Muscle layer of duodenum (tissue), 2 donors: Measurements from ENCODE around the gene BROX.

Experiments
- H3K27ac ChIP-seq: one replicate; pipeline ENCODE4 v1.7.0; 2013; ENCODE audit warnings: mild to moderate bottlenecking, low read length
- H3K27me3 ChIP-seq: one replicate; pipeline ENCODE4 v1.7.0; 2013; ENCODE audit warnings: low read depth, mild to moderate bottlenecking, control low read depth, low read length
- H3K36me3 ChIP-seq, 2 donors: one replicate each; pipeline ENCODE4 v1.7.0; 2013; ENCODE audit warnings: low read length in 2 of 2, control low read depth in 1 of 2, mild to moderate bottlenecking in 1 of 2; ENCODE audit not compliant: insufficient read depth in 2 of 2, control insufficient read depth in 1 of 2
- H3K4me1 ChIP-seq, 2 donors: one replicate each; pipeline ENCODE4 v1.7.0; 2013; ENCODE audit warnings: low read length in 2 of 2, mild to moderate bottlenecking in 2 of 2, control low read depth in 1 of 2, moderate library complexity in 1 of 2; ENCODE audit not compliant: insufficient read depth in 2 of 2, control insufficient read depth in 1 of 2
- H3K4me3 ChIP-seq, 2 donors: one replicate each; pipeline ENCODE4 v1.7.0; 2013; ENCODE audit warnings: low read length in 2 of 2, low read depth in 1 of 2, mild to moderate bottlenecking in 1 of 2
- H3K9me3 ChIP-seq, 2 donors: one replicate each; pipeline ENCODE4 v1.7.0; 2013; ENCODE audit warnings: low read length in 2 of 2, control low read depth in 1 of 2, mild to moderate bottlenecking in 1 of 2; ENCODE audit not compliant: control insufficient read depth in 1 of 2
- donor health status: healthy.

The BROX gene

DNA sequence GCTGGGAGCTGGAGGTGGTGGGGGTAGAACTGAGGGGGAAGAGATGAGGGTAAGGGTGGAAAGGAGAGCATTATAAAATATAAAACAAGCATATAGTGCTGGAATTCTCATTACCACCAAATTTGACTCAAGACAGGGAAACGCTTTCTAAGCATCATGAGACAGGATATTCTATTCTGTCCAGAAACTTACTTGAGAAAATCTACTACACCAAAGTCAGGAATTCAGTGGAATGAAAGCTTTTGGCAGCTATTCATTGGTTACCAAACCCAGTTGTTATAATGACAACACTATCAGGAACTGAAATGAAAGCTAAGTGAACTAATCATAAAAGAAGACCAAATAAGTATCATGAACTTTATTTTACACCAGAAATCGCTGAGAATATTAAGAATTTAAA, 14.5 kb upstream of the BROX start:
- no peaks in the 10 kb centered on the region for H3K4me1 ChIP-seq
- H3K27me3 ChIP-seq, result no peaks in the 10 kb centered on the region
- no peak overlapping the region for H3K27ac ChIP-seq
- H3K36me3 ChIP-seq, result peaks cover 0 to 8% of the 10 kb centered on the region in 2 donors
- no peaks in the 10 kb centered on the region for H3K9me3 ChIP-seq
- H3K4me3 ChIP-seq, result no peak overlapping the region

DNA sequence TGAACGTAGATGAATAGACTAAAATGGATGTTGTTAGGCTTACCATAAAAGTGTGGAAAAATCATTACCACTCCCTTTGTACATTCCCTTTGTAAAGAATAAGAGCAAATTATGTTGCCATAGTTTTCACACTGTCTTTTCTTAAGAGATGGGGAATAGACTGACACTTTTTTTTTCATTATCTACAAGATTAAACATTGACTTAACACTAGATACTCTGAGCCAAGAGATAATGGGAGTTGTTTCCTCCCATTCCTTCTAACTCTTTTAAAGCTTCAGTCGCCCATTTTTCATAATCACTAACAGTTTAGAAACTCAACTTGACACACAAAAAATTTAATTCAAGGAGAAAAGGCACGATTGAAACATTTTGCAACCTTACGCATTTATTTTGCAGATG, 10.2 kb upstream of the BROX start:
- no peaks in the 10 kb centered on the region for H3K4me1 ChIP-seq
- no peaks in the 10 kb centered on the region for H3K27me3 ChIP-seq
- peaks cover 0 to 8% of the 10 kb centered on the region in 2 donors for H3K36me3 ChIP-seq
- H3K27ac ChIP-seq, result no peak overlapping the region
- no peaks in the 10 kb centered on the region for H3K9me3 ChIP-seq
- H3K4me3 ChIP-seq, result no peak overlapping the region

DNA sequence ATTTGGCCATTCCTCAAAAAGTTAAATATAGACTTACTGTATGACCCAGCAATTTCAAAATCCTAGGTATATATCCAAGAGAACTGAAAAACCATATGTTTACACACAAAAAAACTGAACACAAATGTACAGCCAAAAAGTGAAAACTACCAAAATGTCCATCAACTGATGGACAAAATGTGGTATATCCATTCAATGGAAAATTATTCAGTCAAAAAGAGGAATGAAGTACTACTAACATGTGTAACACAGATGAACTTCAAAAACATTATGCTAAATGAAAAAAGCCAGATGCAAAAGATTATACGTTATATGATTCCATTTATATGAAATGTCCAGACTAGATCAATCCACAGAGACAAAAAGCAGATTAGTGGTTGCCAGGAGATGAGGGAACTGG, 8.1 kb upstream of the BROX start:
- H3K4me3 ChIP-seq, result no peak overlapping the region
- peaks cover 0 to 8% of the 10 kb centered on the region in 2 donors for H3K36me3 ChIP-seq
- no peaks in the 10 kb centered on the region for H3K27me3 ChIP-seq
- no peak overlapping the region for H3K27ac ChIP-seq
- no peaks in the 10 kb centered on the region for H3K4me1 ChIP-seq
- no peaks in the 10 kb centered on the region for H3K9me3 ChIP-seq

DNA sequence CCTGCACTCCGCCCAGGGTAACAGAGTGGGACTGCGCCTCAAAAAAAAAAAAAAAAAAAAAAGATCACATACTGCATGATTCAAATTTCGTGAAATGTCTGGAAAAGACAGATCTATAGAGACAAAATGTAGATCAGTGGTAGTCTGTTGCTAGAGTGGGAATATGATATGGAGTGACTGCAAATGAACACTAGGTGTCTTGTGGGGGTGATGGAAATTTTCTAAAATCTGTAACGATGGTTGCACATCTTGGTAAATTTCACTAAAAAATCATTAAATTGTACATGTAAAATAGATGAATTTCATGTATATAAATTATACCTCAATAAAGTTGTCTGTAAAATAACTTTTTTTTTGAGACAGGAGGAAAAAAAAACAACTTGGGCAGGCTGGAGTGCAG, 5.5 kb upstream of the BROX start:
- H3K27ac ChIP-seq, result no peak overlapping the region

DNA sequence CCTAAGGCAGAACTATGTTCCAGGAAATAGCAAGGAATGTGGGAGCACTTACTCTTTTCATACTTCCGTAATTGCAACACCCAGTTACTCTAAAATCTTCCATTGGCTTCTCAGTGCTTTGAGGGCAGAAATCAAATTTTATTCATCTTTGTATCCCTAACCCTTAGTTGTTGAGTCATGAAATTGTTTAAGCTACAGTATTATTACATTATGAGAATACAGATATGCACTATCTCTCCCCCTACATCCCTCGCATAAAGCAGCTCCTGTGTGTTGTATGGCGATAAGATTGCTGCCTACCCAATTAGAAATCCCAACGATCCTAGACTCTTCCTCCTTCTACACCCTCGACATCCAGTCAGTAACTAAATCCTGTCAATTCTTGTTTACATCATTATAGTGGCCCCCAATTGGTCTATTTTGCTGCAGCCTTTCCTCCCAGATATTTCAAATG, 2.6 kb upstream of the BROX start:
- peaks cover 0 to 23% of the 10 kb centered on the region in 2 donors for H3K4me1 ChIP-seq
- H3K36me3 ChIP-seq, result peaks cover 0 to 7% of the 10 kb centered on the region in 2 donors
- H3K27me3 ChIP-seq, result no peaks in the 10 kb centered on the region
- H3K27ac ChIP-seq, result no peak overlapping the region
- no peak overlapping the region for H3K4me3 ChIP-seq
- no peaks in the 10 kb centered on the region for H3K9me3 ChIP-seq

More for the DNA sequence above, 5.5 kb upstream of the BROX start:
- Histone ChIP-seq H3K4me1 (peaks cover 0 to 12% of the 10 kb centered on the region in 2 donors), H3K4me3 (no peak overlapping the region), H3K27me3 (no peaks in the 10 kb centered on the region), H3K36me3 (peaks cover 0 to 8% of the 10 kb centered on the region in 2 donors), H3K9me3 (no peaks in the 10 kb centered on the region)

DNA sequence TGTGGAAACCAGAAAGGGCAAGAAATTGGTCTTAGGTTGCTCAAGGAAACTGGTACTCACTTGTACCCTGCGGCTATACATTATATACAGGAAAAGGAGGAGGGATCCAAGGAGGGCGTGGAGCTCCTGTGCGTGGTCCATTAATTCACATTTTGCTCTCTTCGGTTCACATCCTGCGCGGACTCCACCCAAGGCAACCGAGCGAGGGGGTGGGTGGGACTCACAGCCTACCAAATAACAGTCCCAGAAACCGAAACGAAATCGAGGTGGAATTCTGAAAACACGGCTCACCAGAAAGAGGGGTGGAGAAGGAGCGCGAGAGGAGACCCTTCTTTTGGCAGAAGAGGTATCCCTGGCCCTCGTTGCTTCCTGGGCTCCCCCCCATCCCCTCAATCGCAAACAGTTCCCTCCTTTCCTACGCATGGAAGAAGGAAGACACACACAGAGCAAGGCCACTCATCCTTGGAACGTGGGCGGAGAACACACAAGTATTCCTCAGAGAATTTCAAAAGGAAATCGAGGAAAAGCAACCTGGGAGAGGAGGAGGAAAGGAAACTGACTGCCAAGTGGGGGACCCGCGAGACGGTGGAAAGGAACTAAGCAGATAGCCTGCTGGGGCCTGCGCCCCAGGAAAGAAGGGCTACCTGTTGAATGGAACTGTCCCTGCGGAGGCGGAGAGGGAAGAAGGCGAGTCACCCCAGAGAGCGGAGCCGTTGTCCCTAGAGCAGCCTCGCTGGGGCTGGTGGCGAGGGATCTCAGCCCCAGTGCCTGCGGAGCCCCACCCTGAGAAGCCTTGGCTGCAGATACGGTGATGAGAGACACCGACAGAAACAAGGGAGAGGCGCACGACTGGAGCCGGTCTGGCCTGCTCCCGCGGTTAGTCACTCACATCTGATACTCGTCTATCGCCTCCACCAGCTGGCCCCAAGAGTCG, 778 bp upstream of the BROX start:
- no peaks in the 10 kb centered on the region for H3K27me3 ChIP-seq
- H3K4me1 ChIP-seq, result peaks cover 0 to 23% of the 10 kb centered on the region in 2 donors
- peaks cover 4 to 12% of the 10 kb centered on the region in 2 donors for H3K36me3 ChIP-seq
- no peaks in the 10 kb centered on the region for H3K9me3 ChIP-seq
- peak overlapping the region; percentile 97 for H3K27ac ChIP-seq
- H3K4me3 ChIP-seq, result peak overlapping the region; percentile 89 to 99

DNA sequence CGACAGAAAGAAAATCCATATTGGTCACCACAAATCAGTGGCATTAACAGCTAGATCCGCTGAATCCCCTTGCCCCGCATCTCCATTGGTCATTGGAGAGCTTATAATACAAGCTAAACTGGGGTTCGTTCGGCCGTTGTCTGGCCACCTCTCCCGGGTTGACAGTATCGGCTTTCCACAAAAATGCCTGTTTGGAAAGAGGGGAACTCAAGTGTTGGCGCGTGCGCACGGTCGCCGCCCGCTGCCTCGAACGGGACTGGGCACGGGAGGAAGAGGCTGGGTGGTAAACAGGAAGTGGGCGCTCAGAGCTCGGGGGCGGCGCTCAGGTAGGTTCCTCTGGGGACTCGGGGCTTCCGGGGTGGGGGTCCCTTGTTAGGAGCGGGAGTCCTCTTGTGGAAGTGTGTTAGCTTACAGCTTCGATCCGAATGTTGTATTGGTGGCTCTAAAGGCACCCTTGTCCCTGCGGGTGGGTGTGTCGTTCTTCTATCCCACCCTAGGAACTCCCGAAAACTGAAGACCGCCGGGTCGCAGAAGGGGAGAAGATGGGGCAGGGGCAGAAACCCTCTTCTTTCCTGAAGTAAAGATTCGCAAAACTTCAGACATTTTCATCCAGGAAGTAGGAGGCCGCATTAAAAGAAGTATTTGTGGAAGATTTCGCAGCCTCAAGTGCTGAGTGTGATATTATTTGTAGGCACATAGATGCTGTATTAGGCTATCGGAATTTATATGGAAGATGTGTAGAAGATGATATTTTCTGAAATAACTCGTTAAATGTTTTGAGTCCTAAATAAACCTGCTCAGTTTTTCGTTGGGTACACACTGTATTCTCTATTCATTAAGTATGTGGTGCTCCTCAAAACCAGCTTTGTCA, 962 bp downstream of the BROX start:
- peak overlapping the region; percentile 89 to 94 for H3K4me3 ChIP-seq
- H3K4me1 ChIP-seq, result peaks cover 0 to 27% of the 10 kb centered on the region in 2 donors
- H3K27ac ChIP-seq, result peak overlapping the region; percentile 98
- no peaks in the 10 kb centered on the region for H3K27me3 ChIP-seq
- peaks cover 14 to 21% of the 10 kb centered on the region in 2 donors for H3K36me3 ChIP-seq
- H3K9me3 ChIP-seq, result no peaks in the 10 kb centered on the region

DNA sequence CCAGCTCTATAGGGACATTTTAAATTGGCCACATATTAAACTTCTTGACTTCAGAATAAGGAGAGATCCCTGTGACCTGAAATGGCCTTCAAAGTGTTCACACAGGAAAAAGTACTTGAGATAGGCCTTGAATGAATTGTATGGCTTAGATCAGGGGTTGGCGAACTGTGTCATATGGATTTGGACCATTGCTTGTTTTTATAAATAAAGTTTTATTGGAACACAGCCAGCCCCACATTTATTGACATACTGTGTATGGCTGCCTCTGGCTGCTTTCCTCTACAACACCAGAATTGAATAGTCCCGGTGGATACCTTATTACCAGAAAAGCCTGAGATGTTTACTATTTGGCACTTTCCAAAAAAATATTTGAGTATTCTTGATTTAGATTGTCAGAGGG, 4.0 kb downstream of the BROX start:
- Histone ChIP-seq H3K4me3 (no peak overlapping the region), H3K27me3 (no peaks in the 10 kb centered on the region), H3K36me3 (peaks cover 36 to 40% of the 10 kb centered on the region in 2 donors), H3K4me1 (peaks cover 0 to 15% of the 10 kb centered on the region in 2 donors), H3K9me3 (no peaks in the 10 kb centered on the region), H3K27ac (no peak overlapping the region)

DNA sequence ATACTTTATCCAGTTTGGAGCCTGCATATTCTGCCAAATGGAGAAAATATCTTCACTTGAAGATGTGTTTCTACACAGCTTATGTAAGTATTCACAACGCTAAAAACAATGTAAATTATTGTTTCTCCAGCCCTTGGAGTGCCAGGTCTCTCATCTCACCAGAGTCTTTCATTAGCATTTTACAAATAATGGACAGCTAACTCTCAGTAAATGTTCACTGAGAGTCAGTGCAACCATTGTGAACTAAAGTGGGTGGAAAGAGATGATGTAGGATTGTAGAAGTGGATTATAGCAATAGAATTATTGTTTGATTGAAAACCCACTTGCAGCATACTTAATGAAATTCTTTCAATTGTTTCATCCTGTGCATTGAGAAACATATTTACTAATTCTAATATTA, 16.4 kb downstream of the BROX start:
- peaks cover 81 to 89% of the 10 kb centered on the region in 2 donors for H3K36me3 ChIP-seq
- H3K27me3 ChIP-seq, result no peaks in the 10 kb centered on the region

DNA sequence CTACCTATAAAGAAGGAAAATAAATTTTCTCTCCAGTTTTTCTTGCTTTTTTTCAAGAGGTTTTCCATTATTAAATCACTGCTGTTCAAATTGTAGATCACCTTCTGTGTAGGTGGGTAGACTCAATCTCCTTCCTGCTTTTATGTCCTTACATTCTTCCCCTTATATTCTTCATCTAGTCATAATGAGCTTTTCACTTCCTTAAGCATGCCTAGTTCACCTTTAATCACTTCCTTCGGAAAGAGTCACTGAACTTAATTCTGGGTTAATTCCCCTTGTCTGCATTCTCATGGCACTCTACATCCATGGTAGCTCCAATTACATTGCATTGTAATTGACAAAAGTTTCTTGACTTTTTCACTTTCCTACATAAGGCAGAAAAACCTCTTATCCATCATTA, 18.5 kb downstream of the BROX start:
- H3K27me3 ChIP-seq, result no peaks in the 10 kb centered on the region
- no peak overlapping the region for H3K4me3 ChIP-seq
- H3K4me1 ChIP-seq, result no peaks in the 10 kb centered on the region
- H3K27ac ChIP-seq, result no peak overlapping the region
- peaks cover 83 to 93% of the 10 kb centered on the region in 2 donors for H3K36me3 ChIP-seq
- H3K9me3 ChIP-seq, result no peaks in the 10 kb centered on the region

More for the DNA sequence above, 16.4 kb downstream of the BROX start:
- Histone ChIP-seq H3K4me1 (no peaks in the 10 kb centered on the region), H3K27ac (no peak overlapping the region), H3K9me3 (no peaks in the 10 kb centered on the region), H3K4me3 (no peak overlapping the region)
